HL-60 (cell line): ENCODE measurements around the gene ABCC1.

Experiments
- DNase-seq, 2 experiments: peaks; one replicate each; pipeline ENCODE4 v3.0.0-alpha.2; 2010 to 2020; ENCODE audit warnings: low read depth in 1 of 2, low spot score in 1 of 2
- H3K27ac ChIP-seq: fragments of 250-450 bp; sonication (Bioruptor Pico); replicated peaks from 2 replicates; pipeline ENCODE4 v1.5.1; 2020; ENCODE audit warnings: mild to moderate bottlenecking, moderate library complexity
- H3K27me3 ChIP-seq: fragments of 250-450 bp; sonication (Bioruptor Pico); 2 replicates; pipeline ENCODE4 v1.5.1; 2021; ENCODE audit warnings: mild to moderate bottlenecking, moderate library complexity; ENCODE audit not compliant: insufficient read depth, poor library complexity, severe bottlenecking
- H3K4me3 ChIP-seq: replicated peaks from 2 replicates; pipeline ENCODE4 v1.5.1; 2011; ENCODE audit warnings: mild to moderate bottlenecking, control low read depth, low read length; ENCODE audit not compliant: insufficient read depth
- GABPA ChIP-seq: IDR thresholded peaks from 2 replicates; pipeline ENCODE4 v1.6.1; 2012; ENCODE audit warnings: low read depth
- POLR2AphosphoS5 ChIP-seq: IDR thresholded peaks from 2 replicates; pipeline ENCODE4 v1.6.1; 2012; ENCODE audit warnings: low read depth
- SPI1 ChIP-seq: IDR thresholded peaks from 2 replicates; pipeline ENCODE4 v1.6.1; 2012; ENCODE audit warnings: low read depth, mild to moderate bottlenecking, borderline replicate concordance
- TF ChIP-seq, protein P1 (sequence below): IDR thresholded peaks from 2 replicates; pipeline ENCODE4 v1.6.1; 2012; ENCODE audit warnings: low read depth; ENCODE audit not compliant: insufficient replicate concordance
- TF ChIP-seq, protein P2 (sequence below): IDR thresholded peaks from one replicate; pipeline ENCODE4 v1.5.1; 2011; ENCODE audit warnings: low read length, control low read depth, inconsistent platforms; ENCODE audit not compliant: insufficient read depth

ABCC1 gene

DNA sequence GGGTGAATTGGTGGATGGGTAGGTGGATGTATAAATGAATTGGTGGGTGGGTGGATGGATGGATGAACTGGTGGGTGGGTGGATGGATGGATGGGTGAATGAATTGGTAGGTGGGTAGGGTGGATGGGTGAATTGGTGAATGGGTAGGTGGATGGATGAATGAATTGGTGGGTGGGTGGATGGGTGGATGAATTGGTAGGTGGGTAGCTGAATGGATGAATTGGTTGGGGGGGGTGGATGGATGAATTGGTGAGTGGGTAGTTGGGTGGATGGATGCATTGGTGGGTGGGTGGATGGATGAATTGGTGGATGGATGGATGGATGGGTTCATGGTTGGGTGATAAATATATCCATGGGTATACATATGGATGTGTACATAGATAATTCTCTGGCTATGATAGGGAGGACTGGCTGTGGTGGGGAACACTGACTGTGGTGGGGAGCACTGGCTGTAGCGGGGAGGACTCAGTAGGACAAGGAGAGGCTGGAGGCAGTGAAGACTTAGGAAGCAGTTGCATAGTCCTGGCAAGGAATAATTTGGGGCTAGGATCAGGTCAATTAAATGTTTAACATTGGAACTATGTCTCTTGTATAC, 54.4 kb downstream of the ABCC1 start:
- no peak for DNase-seq
- Histone ChIP-seq H3K27me3 (no peaks in the 10 kb centered on the region), H3K4me3 (no peak overlapping the region), H3K27ac (no peak overlapping the region)
- TF ChIP-seq POLR2AphosphoS5 (no peak), SPI1 (no peak), GABPA (no peak)
- TF ChIP-seq, protein P1, sequence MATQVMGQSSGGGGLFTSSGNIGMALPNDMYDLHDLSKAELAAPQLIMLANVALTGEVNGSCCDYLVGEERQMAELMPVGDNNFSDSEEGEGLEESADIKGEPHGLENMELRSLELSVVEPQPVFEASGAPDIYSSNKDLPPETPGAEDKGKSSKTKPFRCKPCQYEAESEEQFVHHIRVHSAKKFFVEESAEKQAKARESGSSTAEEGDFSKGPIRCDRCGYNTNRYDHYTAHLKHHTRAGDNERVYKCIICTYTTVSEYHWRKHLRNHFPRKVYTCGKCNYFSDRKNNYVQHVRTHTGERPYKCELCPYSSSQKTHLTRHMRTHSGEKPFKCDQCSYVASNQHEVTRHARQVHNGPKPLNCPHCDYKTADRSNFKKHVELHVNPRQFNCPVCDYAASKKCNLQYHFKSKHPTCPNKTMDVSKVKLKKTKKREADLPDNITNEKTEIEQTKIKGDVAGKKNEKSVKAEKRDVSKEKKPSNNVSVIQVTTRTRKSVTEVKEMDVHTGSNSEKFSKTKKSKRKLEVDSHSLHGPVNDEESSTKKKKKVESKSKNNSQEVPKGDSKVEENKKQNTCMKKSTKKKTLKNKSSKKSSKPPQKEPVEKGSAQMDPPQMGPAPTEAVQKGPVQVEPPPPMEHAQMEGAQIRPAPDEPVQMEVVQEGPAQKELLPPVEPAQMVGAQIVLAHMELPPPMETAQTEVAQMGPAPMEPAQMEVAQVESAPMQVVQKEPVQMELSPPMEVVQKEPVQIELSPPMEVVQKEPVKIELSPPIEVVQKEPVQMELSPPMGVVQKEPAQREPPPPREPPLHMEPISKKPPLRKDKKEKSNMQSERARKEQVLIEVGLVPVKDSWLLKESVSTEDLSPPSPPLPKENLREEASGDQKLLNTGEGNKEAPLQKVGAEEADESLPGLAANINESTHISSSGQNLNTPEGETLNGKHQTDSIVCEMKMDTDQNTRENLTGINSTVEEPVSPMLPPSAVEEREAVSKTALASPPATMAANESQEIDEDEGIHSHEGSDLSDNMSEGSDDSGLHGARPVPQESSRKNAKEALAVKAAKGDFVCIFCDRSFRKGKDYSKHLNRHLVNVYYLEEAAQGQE: no peak
- TF ChIP-seq, protein P2, sequence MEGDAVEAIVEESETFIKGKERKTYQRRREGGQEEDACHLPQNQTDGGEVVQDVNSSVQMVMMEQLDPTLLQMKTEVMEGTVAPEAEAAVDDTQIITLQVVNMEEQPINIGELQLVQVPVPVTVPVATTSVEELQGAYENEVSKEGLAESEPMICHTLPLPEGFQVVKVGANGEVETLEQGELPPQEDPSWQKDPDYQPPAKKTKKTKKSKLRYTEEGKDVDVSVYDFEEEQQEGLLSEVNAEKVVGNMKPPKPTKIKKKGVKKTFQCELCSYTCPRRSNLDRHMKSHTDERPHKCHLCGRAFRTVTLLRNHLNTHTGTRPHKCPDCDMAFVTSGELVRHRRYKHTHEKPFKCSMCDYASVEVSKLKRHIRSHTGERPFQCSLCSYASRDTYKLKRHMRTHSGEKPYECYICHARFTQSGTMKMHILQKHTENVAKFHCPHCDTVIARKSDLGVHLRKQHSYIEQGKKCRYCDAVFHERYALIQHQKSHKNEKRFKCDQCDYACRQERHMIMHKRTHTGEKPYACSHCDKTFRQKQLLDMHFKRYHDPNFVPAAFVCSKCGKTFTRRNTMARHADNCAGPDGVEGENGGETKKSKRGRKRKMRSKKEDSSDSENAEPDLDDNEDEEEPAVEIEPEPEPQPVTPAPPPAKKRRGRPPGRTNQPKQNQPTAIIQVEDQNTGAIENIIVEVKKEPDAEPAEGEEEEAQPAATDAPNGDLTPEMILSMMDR: no peak

DNA sequence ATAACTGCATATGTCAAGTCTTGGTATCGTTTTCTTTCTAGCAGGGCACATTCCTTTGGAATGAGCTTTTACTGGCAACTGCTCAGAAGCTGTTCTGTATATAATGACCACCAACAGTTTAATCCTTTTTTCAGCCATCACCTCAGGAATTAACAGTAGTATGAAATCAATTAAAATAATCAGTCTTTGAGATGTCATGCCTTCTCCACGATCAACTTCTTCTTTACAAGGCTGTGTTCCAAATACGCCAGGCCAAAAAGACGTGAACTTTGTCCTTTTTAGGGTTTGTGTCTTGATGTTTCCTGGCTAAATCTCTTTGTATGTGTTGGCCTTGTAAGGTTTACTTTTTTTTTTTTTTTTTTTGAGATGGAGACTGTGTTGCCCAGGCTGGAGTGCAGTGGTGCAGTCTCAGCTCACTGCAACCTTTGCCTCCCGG, 54.9 kb downstream of the ABCC1 start:
- no peak for TF ChIP-seq POLR2AphosphoS5
- TF ChIP-seq, protein P2: no peak
- no peak for TF ChIP-seq SPI1
- no peak for TF ChIP-seq GABPA
- TF ChIP-seq, protein P1: no peak
- DNase-seq: no peak
- Histone ChIP-seq H3K27ac (no peak overlapping the region), H3K4me3 (no peak overlapping the region), H3K27me3 (no peaks in the 10 kb centered on the region)

DNA sequence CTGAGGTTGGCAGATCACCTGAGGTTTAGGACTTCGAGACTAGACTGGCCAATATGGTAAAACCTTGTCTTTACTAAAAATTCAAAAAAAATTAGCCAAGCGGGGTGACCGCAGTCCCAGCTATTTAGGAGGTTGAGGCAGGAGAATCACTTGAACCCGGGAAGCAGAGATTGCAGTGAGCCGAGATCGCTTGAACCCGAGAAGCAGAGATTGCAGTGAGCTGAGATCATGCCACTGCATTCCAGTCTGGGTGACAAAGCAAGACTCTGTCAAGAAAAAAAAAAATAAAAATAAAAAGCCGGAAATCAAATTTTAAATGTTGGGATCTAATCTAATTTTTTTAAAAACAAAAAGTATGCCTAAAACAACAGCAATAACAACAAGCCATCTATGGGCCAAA, 56.3 kb downstream of the ABCC1 start:
- no peak overlapping the region for H3K27ac ChIP-seq
- DNase-seq: no peak
- no peaks in the 10 kb centered on the region for H3K27me3 ChIP-seq
- no peak overlapping the region for H3K4me3 ChIP-seq
- TF ChIP-seq, protein P2: no peak

DNA sequence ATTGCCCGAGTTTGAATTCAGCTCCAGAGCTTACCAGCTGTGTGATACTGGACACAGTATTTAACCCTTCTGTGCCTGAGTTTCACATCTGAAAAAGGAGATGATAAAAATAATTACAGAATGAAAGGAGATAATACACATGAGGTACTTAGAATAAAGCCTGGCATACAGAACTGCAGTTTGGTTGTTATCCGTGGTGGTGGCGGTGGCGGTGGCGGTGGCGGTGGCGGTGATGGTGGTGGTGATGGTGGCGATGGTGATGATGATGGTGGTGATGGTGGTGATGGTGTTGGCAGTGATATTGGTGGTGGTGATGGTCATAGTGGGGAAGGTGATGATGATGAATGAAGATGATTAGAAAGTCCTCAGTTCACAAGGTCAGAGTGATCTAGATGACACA, 57.2 kb downstream of the ABCC1 start:
- TF ChIP-seq POLR2AphosphoS5: no peak
- TF ChIP-seq SPI1: no peak
- TF ChIP-seq, protein P2: no peak
- TF ChIP-seq, protein P1: no peak
- DNase-seq: no peak
- H3K27me3 ChIP-seq: no peaks in the 10 kb centered on the region
- no peak overlapping the region; the same call in 1 of the 2 replicates for H3K27ac ChIP-seq
- no peak overlapping the region for H3K4me3 ChIP-seq
